Panc1 (cell line): ENCODE results near the gene TSPAN17.

Experiments used
- CTCF ChIP-seq: fragments of 450-650 bp; IDR thresholded peaks from 2 replicates; pipeline ENCODE4 v1.5.1; 2017; ENCODE audit warnings: mild to moderate bottlenecking
- POLR2AphosphoS5 ChIP-seq: IDR thresholded peaks from 2 replicates; pipeline ENCODE4 v1.6.1; 2012; ENCODE audit warnings: mild to moderate bottlenecking, low read depth, low read length, moderate library complexity
- SIN3A ChIP-seq: IDR thresholded peaks from 2 replicates; pipeline ENCODE4 v1.6.1; 2012; ENCODE audit warnings: low read depth, mild to moderate bottlenecking, low read length, moderate library complexity, borderline replicate concordance; ENCODE audit not compliant: insufficient read depth

DNA sequence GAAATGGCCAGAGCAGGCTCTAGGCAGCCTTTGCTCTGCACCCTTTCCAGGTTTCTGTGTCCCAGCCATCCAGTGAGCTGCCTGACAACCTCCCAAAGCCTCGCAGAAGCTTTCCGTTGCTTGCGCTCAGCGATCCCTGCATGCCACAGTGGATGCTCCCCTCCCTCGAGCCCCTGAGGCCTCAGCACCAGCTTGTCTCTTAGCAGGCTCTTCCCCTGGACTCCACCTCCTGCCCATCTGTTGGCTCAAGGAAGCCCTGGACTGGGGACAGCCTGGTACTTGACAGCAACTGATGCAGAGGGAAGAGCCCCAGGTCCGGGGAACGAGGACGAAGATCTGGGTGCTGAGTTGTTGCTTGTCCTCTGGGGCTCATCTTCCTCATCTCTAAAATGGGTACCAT is 23.2 kb downstream of the TSPAN17 start:
- TF ChIP-seq SIN3A (no peak), CTCF (no peak), POLR2AphosphoS5 (no peak)
